GM12878 (cell line): ENCODE results near the gene ABHD1. TPM values are rescaled to one million over a fixed set of nuclear protein-coding genes. Genes with fewer than 3 reads are reported as not detected.
A peak's percentile ranks its signal among the peaks of the same experiment; 100 is the strongest.

Source experiments
- ATF7 ChIP-seq: fragments of 450-650 bp; IDR thresholded peaks from 2 replicates; pipeline ENCODE4 v1.6.1; 2016; ENCODE audit warnings: low read depth, mild to moderate bottlenecking
- BHLHE40 ChIP-seq, 2 experiments: fragments of 450-650 bp in 1 of 2; IDR thresholded peaks; 2 replicates each; pipeline ENCODE4 v1.6.1; 2011 to 2017; ENCODE audit warnings: low read depth in 2 of 2, borderline replicate concordance in 1 of 2, improper control_type of control experiment in 1 of 2, low read length in 1 of 2, mild to moderate bottlenecking in 1 of 2
- CBFB ChIP-seq: IDR thresholded peaks from 2 replicates; pipeline ENCODE4 v1.6.1; 2016; ENCODE audit warnings: antibody characterized with exemption, low read depth
- CREM ChIP-seq: IDR thresholded peaks from 2 replicates; pipeline ENCODE4 v1.6.1; 2014; ENCODE audit warnings: antibody characterized with exemption, low read depth
- EGR1 ChIP-seq, 2 experiments: IDR thresholded peaks; 1 replicate in 1 of 2; 2 replicates in 1 of 2; pipeline ENCODE4 v1.6.1; 2011 to 2012; ENCODE audit warnings: low read depth in 2 of 2, low read length in 2 of 2, borderline replicate concordance in 1 of 2, mild to moderate bottlenecking in 1 of 2, moderate library complexity in 1 of 2
- ESRRA ChIP-seq: IDR thresholded peaks from 2 replicates; pipeline ENCODE4 v1.6.1; 2012; ENCODE audit warnings: mild to moderate bottlenecking, low read length, improper control_type of control experiment
- FOS ChIP-seq: IDR thresholded peaks from 3 replicates; pipeline ENCODE4 v1.6.1; 2011; ENCODE audit warnings: borderline replicate concordance; ENCODE audit not compliant: insufficient read length; ENCODE audit errors: extremely low read depth
- HCFC1 ChIP-seq: fragments of 150-350 bp; IDR thresholded peaks from 2 replicates; pipeline ENCODE4 v1.6.1; 2014; ENCODE audit warnings: low read length
- IKZF1 ChIP-seq: fragments of 450-650 bp; conservative IDR thresholded peaks from 2 replicates; pipeline ENCODE4 v1.6.1; 2017; ENCODE audit warnings: antibody characterized with exemption, mild to moderate bottlenecking
- NFIC ChIP-seq: IDR thresholded peaks from 2 replicates; pipeline ENCODE4 v1.6.1; 2012; ENCODE audit warnings: low read depth, mild to moderate bottlenecking, inconsistent platforms, low read length, moderate library complexity
- NR2C1 ChIP-seq: fragments of 450-650 bp; IDR thresholded peaks from 2 replicates; pipeline ENCODE4 v1.6.1; 2017; ENCODE audit warnings: antibody characterized with exemption, mild to moderate bottlenecking, moderate library complexity
- SIX5 ChIP-seq: IDR thresholded peaks from 2 replicates; pipeline ENCODE4 v1.6.1; 2011; ENCODE audit warnings: mild to moderate bottlenecking, low read depth, low read length, moderate library complexity; ENCODE audit not compliant: severe bottlenecking
- SREBF2 ChIP-seq: IDR thresholded peaks from 2 replicates; pipeline ENCODE4 v1.6.1; 2012; ENCODE audit warnings: mild to moderate bottlenecking, low read length
- TARDBP ChIP-seq: IDR thresholded peaks from 2 replicates; pipeline ENCODE4 v1.6.1; 2016; ENCODE audit warnings: borderline replicate concordance
- ZBED1 ChIP-seq: IDR thresholded peaks from 2 replicates; pipeline ENCODE4 v1.6.1; 2016; ENCODE audit warnings: borderline replicate concordance
- ZNF592 ChIP-seq: fragments of 450-650 bp; IDR thresholded peaks from 2 replicates; pipeline ENCODE4 v1.6.1; 2017; ENCODE audit warnings: mild to moderate bottlenecking, moderate library complexity
- ZSCAN29 ChIP-seq: fragments of 450-650 bp; IDR thresholded peaks from 2 replicates; pipeline ENCODE4 v1.6.1; 2017; ENCODE audit warnings: mild to moderate bottlenecking, moderate library complexity
- polyA plus RNA-seq, 11 experiments: library from polyadenylated mRNA; depleted of rRNA in 4 of 11; unstranded in 6 of 11; stranded (reverse) in 5 of 11; fragments of >200 nt; fragmentation: Nextera tagmentation in 4 of 11; fragmentation: Illumina TruSeq in 1 of 11; extraction: Ambion mirVana in 4 of 11; extraction: Trizol in 1 of 11; gene quantifications; 1 replicate in 1 of 11; 2 replicates in 10 of 11; pipeline versions ENCODE4 v1.2.1 to v1.2.3, GENCODE V29; 2011 to 2016; ENCODE audit warnings: inconsistent platforms in 2 of 11, missing spikeins in 2 of 11, low read depth in 1 of 11
- total RNA-seq, 4 experiments: library from RNA; depleted of rRNA in 3 of 4; stranded (reverse); fragments of >200 nt in 3 of 4; fragmentation: Illumina TruSeq in 1 of 4; extraction: Trizol in 1 of 4; gene quantifications; 2 replicates each; pipeline versions ENCODE4 v1.2.1 to v1.2.3, GENCODE V29; 2013 to 2021
- TF ChIP-seq, protein P1 (sequence below): IDR thresholded peaks from 2 replicates; pipeline ENCODE4 v1.6.1; 2012; ENCODE audit warnings: low read depth, low read length, improper control_type of control experiment
- TF ChIP-seq, protein P2 (sequence below): fragments of 450-650 bp; IDR thresholded peaks from 2 replicates; pipeline ENCODE4 v1.6.1; 2017; ENCODE audit warnings: borderline replicate concordance

ABHD1 gene
- total and polyA plus RNA-seq, 10 of the 15 experiments (the other 5 are each of a cell fraction or from before 2014, with no cell fraction given), result 0.04 to 0.35 (median 0.17) TPM; not detected in 2

DNA sequence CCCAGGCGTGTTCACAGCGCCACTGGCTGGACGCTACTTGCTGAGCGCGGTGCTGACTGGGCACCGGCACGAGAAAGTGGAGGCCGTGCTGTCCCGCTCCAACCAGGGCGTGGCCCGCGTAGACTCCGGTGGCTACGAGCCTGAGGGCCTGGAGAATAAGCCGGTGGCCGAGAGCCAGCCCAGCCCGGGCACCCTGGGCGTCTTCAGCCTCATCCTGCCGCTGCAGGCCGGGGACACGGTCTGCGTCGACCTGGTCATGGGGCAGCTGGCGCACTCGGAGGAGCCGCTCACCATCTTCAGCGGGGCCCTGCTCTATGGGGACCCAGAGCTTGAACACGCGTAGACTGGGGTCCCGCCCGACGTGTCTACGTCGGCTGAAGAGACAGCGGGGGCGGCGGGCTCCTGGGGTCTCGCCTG is 37.9 kb upstream of the ABHD1 start (continued):
- TF ChIP-seq NFIC (no peak), HCFC1 (no peak), CREM (0 out of 2 replicates have a peak, but pooled peaks have one; percentile 11), ZBED1 (no peak), ZNF592 (no peak), SIX5 (no peak), ZSCAN29 (peak; percentile 90), IKZF1 (no peak), EGR1 (IDR thresholded peaks at IDR 0.05; ENCODE audit: borderline replicate concordance in 1 of 2, low read depth in 2 of 2, low read length in 2 of 2) (0 out of 3 replicates have a peak, but pooled peaks of 1 of the 2 experiments have one; percentile 8), NR2C1 (no peak), ATF7 (no peak), CBFB (no peak), ESRRA (no peak), SREBF2 (no peak), BHLHE40 (IDR thresholded peaks at IDR 0.05; ENCODE audit: borderline replicate concordance in 1 of 2, low read depth in 2 of 2, low read length in 1 of 2) (peak; percentile 20 to 76; a peak in 2 of 4 replicates), TARDBP (no peak), FOS (no peak)
- TF ChIP-seq, protein P1, sequence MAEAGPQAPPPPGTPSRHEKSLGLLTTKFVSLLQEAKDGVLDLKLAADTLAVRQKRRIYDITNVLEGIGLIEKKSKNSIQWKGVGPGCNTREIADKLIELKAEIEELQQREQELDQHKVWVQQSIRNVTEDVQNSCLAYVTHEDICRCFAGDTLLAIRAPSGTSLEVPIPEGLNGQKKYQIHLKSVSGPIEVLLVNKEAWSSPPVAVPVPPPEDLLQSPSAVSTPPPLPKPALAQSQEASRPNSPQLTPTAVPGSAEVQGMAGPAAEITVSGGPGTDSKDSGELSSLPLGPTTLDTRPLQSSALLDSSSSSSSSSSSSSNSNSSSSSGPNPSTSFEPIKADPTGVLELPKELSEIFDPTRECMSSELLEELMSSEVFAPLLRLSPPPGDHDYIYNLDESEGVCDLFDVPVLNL, result no peak
- TF ChIP-seq, protein P2, sequence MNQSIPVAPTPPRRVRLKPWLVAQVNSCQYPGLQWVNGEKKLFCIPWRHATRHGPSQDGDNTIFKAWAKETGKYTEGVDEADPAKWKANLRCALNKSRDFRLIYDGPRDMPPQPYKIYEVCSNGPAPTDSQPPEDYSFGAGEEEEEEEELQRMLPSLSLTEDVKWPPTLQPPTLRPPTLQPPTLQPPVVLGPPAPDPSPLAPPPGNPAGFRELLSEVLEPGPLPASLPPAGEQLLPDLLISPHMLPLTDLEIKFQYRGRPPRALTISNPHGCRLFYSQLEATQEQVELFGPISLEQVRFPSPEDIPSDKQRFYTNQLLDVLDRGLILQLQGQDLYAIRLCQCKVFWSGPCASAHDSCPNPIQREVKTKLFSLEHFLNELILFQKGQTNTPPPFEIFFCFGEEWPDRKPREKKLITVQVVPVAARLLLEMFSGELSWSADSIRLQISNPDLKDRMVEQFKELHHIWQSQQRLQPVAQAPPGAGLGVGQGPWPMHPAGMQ, result no peak
